CD14-positive monocyte (primary cell): ENCODE measurements around the gene GRAMD1A. TPM values are rescaled to one million over a fixed set of nuclear protein-coding genes. Genes with fewer than 3 reads are reported as not detected.

ENCODE experiments used
- DNase-seq, 3 donors: peaks; one replicate each; pipeline ENCODE4 v3.0.0-alpha.2; 2011 to 2022
- H2AFZ ChIP-seq: 2 replicates; pipeline ENCODE4 v1.6.0; 2012; ENCODE audit warnings: mild to moderate bottlenecking, low read depth, low read length, inconsistent platforms; ENCODE audit not compliant: insufficient read depth, poor library complexity, severe bottlenecking
- H3K27ac ChIP-seq, 2 donors: 1 replicate in 1 of 2; 2 replicates in 1 of 2; pipeline ENCODE4 v1.5.1; 2012 to 2013; ENCODE audit warnings: low read length in 2 of 2, control low read depth in 1 of 2, inconsistent platforms in 1 of 2, low read depth in 1 of 2, mild to moderate bottlenecking in 1 of 2
- H3K27me3 ChIP-seq, 2 donors: one replicate each; pipeline versions ENCODE4 v1.6.0 to v1.6.1; 2011 to 2013; ENCODE audit warnings: low read length in 2 of 2; ENCODE audit not compliant: control insufficient read depth in 2 of 2, insufficient read depth in 2 of 2
- H3K36me3 ChIP-seq, 2 donors: replicated peaks in 1 of 2; 1 replicate in 1 of 2; 2 replicates in 1 of 2; pipeline versions ENCODE4 v1.5.1 to v1.6.1; 2012 to 2013; ENCODE audit warnings: low read length in 2 of 2, control low read depth in 1 of 2, inconsistent platforms in 1 of 2, mild to moderate bottlenecking in 1 of 2; ENCODE audit not compliant: insufficient read depth in 2 of 2, control insufficient read depth in 1 of 2
- H3K4me1 ChIP-seq, 2 donors: 1 replicate in 1 of 2; 2 replicates in 1 of 2; pipeline versions ENCODE4 v1.5.1 to v1.6.1; 2012 to 2013; ENCODE audit warnings: low read length in 2 of 2, control low read depth in 1 of 2, inconsistent platforms in 1 of 2, mild to moderate bottlenecking in 1 of 2, moderate library complexity in 1 of 2; ENCODE audit not compliant: insufficient read depth in 2 of 2, control insufficient read depth in 1 of 2
- H3K4me2 ChIP-seq: replicated peaks from 2 replicates; pipeline ENCODE3; 2012; ENCODE audit warnings: low read length, moderate library complexity, mild to moderate bottlenecking; ENCODE audit not compliant: poor library complexity, severe bottlenecking; ENCODE audit errors: extremely low read depth
- H3K4me3 ChIP-seq, 3 experiments: fragments of 200-600 bp in 1 of 3; sonication (generic) in 1 of 3; replicated peaks in 1 of 3; 1 replicate in 2 of 3; 2 replicates in 1 of 3; pipeline ENCODE4 v1.5.1; 2011 to 2013; ENCODE audit warnings: low read length in 3 of 3, mild to moderate bottlenecking in 3 of 3, control low read depth in 2 of 3, low read depth in 2 of 3, inconsistent platforms in 1 of 3, moderate library complexity in 1 of 3
- H3K79me2 ChIP-seq: 2 replicates; pipeline ENCODE4 v1.6.0; 2012; ENCODE audit warnings: mild to moderate bottlenecking, control low read depth, inconsistent platforms, low read length, moderate library complexity; ENCODE audit not compliant: insufficient read depth
- H3K9ac ChIP-seq: 2 replicates; pipeline ENCODE4 v1.6.0; 2017; ENCODE audit warnings: low read length, mild to moderate bottlenecking; ENCODE audit not compliant: insufficient read depth, poor library complexity, severe bottlenecking
- H3K9me3 ChIP-seq, 2 donors: replicated peaks in 1 of 2; 1 replicate in 1 of 2; 2 replicates in 1 of 2; pipeline versions ENCODE4 v1.5.1 to v1.6.1; 2012 to 2013; ENCODE audit warnings: low read length in 2 of 2, control low read depth in 1 of 2; ENCODE audit not compliant: control insufficient read depth in 1 of 2, insufficient read depth in 1 of 2
- H4K20me1 ChIP-seq: 2 replicates; pipeline ENCODE4 v1.6.0; 2012; ENCODE audit warnings: mild to moderate bottlenecking, low read length, control low read depth, moderate library complexity; ENCODE audit not compliant: insufficient read depth
- H3K27ac Mint-ChIP-seq, 7 donors: one replicate each; pipeline ENCODE4 v1.8.0; 2020; ENCODE audit warnings: mild to moderate bottlenecking in 7 of 7, mixed read lengths in 7 of 7, moderate library complexity in 6 of 7, inconsistent platforms in 2 of 7
- H3K27me3 Mint-ChIP-seq, 3 donors: one replicate each; pipeline ENCODE4 v1.8.0; 2021 to 2022; ENCODE audit warnings: low read depth in 3 of 3, mild to moderate bottlenecking in 3 of 3, mixed read lengths in 3 of 3, moderate library complexity in 3 of 3, inconsistent platforms in 1 of 3
- H3K36me3 Mint-ChIP-seq, 2 donors: one replicate each; pipeline ENCODE4 v1.8.0; 2020; ENCODE audit warnings: mixed read lengths in 2 of 2, inconsistent platforms in 1 of 2, mild to moderate bottlenecking in 1 of 2
- H3K4me1 Mint-ChIP-seq: one replicate; pipeline ENCODE4 v1.8.0; 2020; ENCODE audit warnings: mild to moderate bottlenecking, mixed read lengths
- H3K4me3 Mint-ChIP-seq, 2 donors: one replicate each; pipeline ENCODE4 v1.8.0; 2020; ENCODE audit warnings: mild to moderate bottlenecking in 2 of 2, mixed read lengths in 2 of 2, moderate library complexity in 1 of 2
- H3K9me3 Mint-ChIP-seq, 7 donors: one replicate each; pipeline ENCODE4 v1.8.0; 2020 to 2022; ENCODE audit warnings: mixed read lengths in 7 of 7, mild to moderate bottlenecking in 6 of 7, moderate library complexity in 6 of 7, inconsistent platforms in 2 of 7
- CTCF ChIP-seq: fragments of 200-600 bp; IDR thresholded peaks from one replicate; pipeline ENCODE4 v1.8.0; 2022; ENCODE audit warnings: antibody characterized with exemption, mild to moderate bottlenecking
- WGBS: methylation state at CpG from one replicate; pipeline ENCODE4 v1.1.5; 2013; ENCODE audit warnings: missing lambda C conversion rate; ENCODE audit not compliant: insufficient coverage; 5-methylcytosine and 5-hydroxymethylcytosine counted together
- intact Hi-C, 2 donors: fragments of 100-400 bp; cut with micrococcal nuclease; formaldehyde crosslinking; loops; one replicate each; pipeline versions ENCODE4 v1.15.0 to v1.15.1; 2023
- polyA plus RNA-seq, 3 donors: library from polyadenylated mRNA; depleted of rRNA in 1 of 3; unstranded in 2 of 3; stranded (reverse) in 1 of 3; fragments of 300-500 nt in 2 of 3; fragments of >200 nt in 1 of 3; fragmentation: Illumina TruSeq in 2 of 3; gene quantifications; 1 replicate in 2 of 3; 2 replicates in 1 of 3; pipeline ENCODE4 v1.2.3, GENCODE V29; 2012 to 2021

GRAMD1A gene
- polyA plus RNA-seq, 3 donors: 9.3 to 73.9 (median 15.1) TPM

GRCh38 chr19:35046461-35046860 is 46.3 kb downstream of the GRAMD1A start:
- Histone ChIP-seq H3K4me3 (no peak overlapping the region), H3K27ac (no peak overlapping the region), H4K20me1 (no peaks in the 10 kb centered on the region), H3K4me2 (no peak overlapping the region), H3K27me3 (peaks cover 0 to 4% of the 10 kb centered on the region in 2 donors), H3K4me1 (peaks cover 2 to 3% of the 10 kb centered on the region in 2 donors), H3K36me3 (no peaks in the 10 kb centered on the region), H2AFZ (no peak overlapping the region), H3K9me3 (no peaks in the 10 kb centered on the region), H3K79me2 (no peaks in the 10 kb centered on the region), H3K9ac (no peak overlapping the region)
- peaks cover 8% of the 10 kb centered on the region for H3K4me1 Mint-ChIP-seq
- no peak for TF ChIP-seq CTCF
- H3K27ac Mint-ChIP-seq: peak overlapping the region in 1 of 7 donors; percentile 25
- no peak for DNase-seq
- H3K9me3 Mint-ChIP-seq: peaks cover 0 to 3% (median 0%) of the 10 kb centered on the region in 7 donors
- peaks cover 7 to 19% (median 12%) of the 10 kb centered on the region in 3 donors for H3K27me3 Mint-ChIP-seq
- no peaks in the 10 kb centered on the region for H3K36me3 Mint-ChIP-seq
- H3K4me3 Mint-ChIP-seq: no peak overlapping the region
- intact Hi-C loops: no loop called here
- WGBS: 84% methylated on average over 3 of the region's 5 CpGs

DNA sequence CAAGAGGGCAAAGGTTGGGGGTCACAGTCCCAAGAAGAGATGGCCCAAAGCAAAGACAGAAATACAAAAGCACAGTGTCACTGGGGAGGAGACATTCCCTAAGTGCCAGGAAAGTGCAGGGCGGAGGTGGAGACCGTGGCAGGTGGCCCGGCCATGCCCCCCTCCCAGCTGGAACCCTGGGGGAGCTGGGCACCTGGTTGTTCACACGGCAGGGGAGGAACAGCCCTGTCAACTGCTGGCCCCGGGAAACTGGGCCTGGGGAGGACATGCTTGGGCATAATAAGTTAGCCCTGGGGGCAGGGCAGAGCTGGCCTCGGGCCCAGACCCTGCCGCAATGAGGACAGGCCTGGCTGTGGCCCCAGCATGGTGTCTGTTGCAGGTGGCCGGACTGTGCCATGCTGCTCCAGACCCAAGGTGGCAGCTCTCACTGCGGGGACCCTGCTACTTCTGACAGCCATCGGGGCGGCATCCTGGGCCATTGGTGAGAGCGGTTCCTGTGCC is 48.8 kb downstream of the GRAMD1A start:
- H3K9me3 Mint-ChIP-seq: peaks cover 0 to 3% (median 0%) of the 10 kb centered on the region in 7 donors
- H3K27ac ChIP-seq: no peak overlapping the region
- 65% methylated on average over 11 of the region's 12 CpGs for WGBS
- H4K20me1 ChIP-seq: no peaks in the 10 kb centered on the region
- H3K27me3 ChIP-seq: no peaks in the 10 kb centered on the region
- H3K4me3 Mint-ChIP-seq: no peak overlapping the region
- no peak overlapping the region for H3K9ac ChIP-seq
- H2AFZ ChIP-seq: no peak overlapping the region
- no peaks in the 10 kb centered on the region for H3K36me3 Mint-ChIP-seq
- peaks cover 8% of the 10 kb centered on the region for H3K4me1 Mint-ChIP-seq
- H3K27ac Mint-ChIP-seq: no peak overlapping the region
- H3K4me3 ChIP-seq: no peak overlapping the region
- H3K79me2 ChIP-seq: no peaks in the 10 kb centered on the region
- TF ChIP-seq CTCF: no peak
- H3K4me2 ChIP-seq: no peak overlapping the region
- intact Hi-C loops: no loop called here
- H3K9me3 ChIP-seq: no peaks in the 10 kb centered on the region
- H3K36me3 ChIP-seq: no peaks in the 10 kb centered on the region
- DNase-seq: no peak
- peaks cover 6 to 11% (median 7%) of the 10 kb centered on the region in 3 donors for H3K27me3 Mint-ChIP-seq
- H3K4me1 ChIP-seq: peaks cover 0 to 3% of the 10 kb centered on the region in 2 donors
